ENCODE measurements around the gene GJA4. TPM values are rescaled to one million over a fixed set of nuclear protein-coding genes. Genes with fewer than 3 reads are reported as not detected.
"Not testable (repeated sequence)": the region's sequence is repeated elsewhere in the genome, so short reads cannot be mapped to it uniquely, and the experiment has no call there.

GJA4 gene
- total RNA-seq, 4 donors from 2014 or later = 1.9 to 5.2 (median 3.2) TPM; not detected in 1

- H3K9me3 ChIP-seq = no peaks in the 10 kb centered on the region
- H3K27me3 ChIP-seq = peaks cover 6% of the 10 kb centered on the region
- in situ Hi-C loops (cut with MboI; ENCODE audit: low pct_ligation_motif_present in 1 of 4, low pct_unique_long_range_greater_than_20kb in 1 of 4, low sequenced_read_pairs in 3 of 4) = no loop called here
- TF ChIP-seq EP300 (IDR thresholded peaks at IDR 0.05; ENCODE audit: low read depth) = no peak
- TF ChIP-seq POLR2AphosphoS5 (IDR thresholded peaks at IDR 0.05) = no peak
- TF ChIP-seq CTCF (IDR thresholded peaks at IDR 0.05) = no peak
- TF ChIP-seq POLR2A (IDR thresholded peaks at IDR 0.05) = no peak
- H3K27ac ChIP-seq = no peak overlapping the region
- no peaks in the 10 kb centered on the region for H3K36me3 ChIP-seq
- no peak for DNase-seq
- intact Hi-C loops (cut with DNase I; ENCODE audit: low total_unique reads) = no loop called here
- H3K4me3 ChIP-seq = no peak overlapping the region
- H3K4me1 ChIP-seq = no peaks in the 10 kb centered on the region
- WGBS, 2 donors (ENCODE audit: low coverage in 1 of 2) = 75 to 77% methylated on average over 5 to 6 of the region's 6 CpGs
These were observed 7.4 kb downstream of the GJA4 start for GRCh38 chr1:34800214-34800613.

GRCh38 chr1:34803770-34804169 lies 11.0 kb downstream of the GJA4 start:
- H3K36me3 ChIP-seq = no peaks in the 10 kb centered on the region
- no peaks in the 10 kb centered on the region for H3K9me3 ChIP-seq
- no peak overlapping the region for H3K4me3 ChIP-seq
- no peak for TF ChIP-seq POLR2AphosphoS5 (IDR thresholded peaks at IDR 0.05)
- TF ChIP-seq EP300 (IDR thresholded peaks at IDR 0.05; ENCODE audit: low read depth) = no peak
- TF ChIP-seq CTCF (IDR thresholded peaks at IDR 0.05) = no peak
- intact Hi-C loops (cut with DNase I; ENCODE audit: low total_unique reads) (no loop called here), in situ Hi-C loops (cut with MboI; ENCODE audit: low pct_ligation_motif_present in 1 of 4, low pct_unique_long_range_greater_than_20kb in 1 of 4, low sequenced_read_pairs in 3 of 4) (no loop called here)
- WGBS, 2 donors (ENCODE audit: low coverage in 1 of 2) = 88 to 92% methylated on average over 3 of the region's 3 CpGs
- no peak for DNase-seq
- no peaks in the 10 kb centered on the region for H3K27me3 ChIP-seq
- no peak overlapping the region for H3K27ac ChIP-seq
- no peaks in the 10 kb centered on the region for H3K4me1 ChIP-seq

- 77 to 85% methylated on average over 2 to 3 of the region's 3 CpGs for WGBS, 2 donors (ENCODE audit: low coverage in 1 of 2)
- no peak overlapping the region for H3K27ac ChIP-seq
- intact Hi-C loops (cut with DNase I; ENCODE audit: low total_unique reads) (no loop called here), in situ Hi-C loops (cut with MboI; ENCODE audit: low pct_ligation_motif_present in 1 of 4, low pct_unique_long_range_greater_than_20kb in 1 of 4, low sequenced_read_pairs in 3 of 4) (no loop called here)
- no peak for TF ChIP-seq EP300 (IDR thresholded peaks at IDR 0.05; ENCODE audit: low read depth)
- no peak for TF ChIP-seq CTCF (IDR thresholded peaks at IDR 0.05)
- TF ChIP-seq POLR2AphosphoS5 (IDR thresholded peaks at IDR 0.05) = no peak
- no peak for TF ChIP-seq POLR2A (IDR thresholded peaks at IDR 0.05)
- no peak overlapping the region for H3K4me3 ChIP-seq
- H3K27me3 ChIP-seq = no peaks in the 10 kb centered on the region
- H3K4me1 ChIP-seq = no peaks in the 10 kb centered on the region
- no peaks in the 10 kb centered on the region for H3K36me3 ChIP-seq
- no peaks in the 10 kb centered on the region for H3K9me3 ChIP-seq
- DNase-seq = no peak
These were observed 13.6 kb downstream of the GJA4 start for GRCh38 chr1:34806396-34806795.

- TF ChIP-seq CTCF (IDR thresholded peaks at IDR 0.05) (no peak), EP300 (IDR thresholded peaks at IDR 0.05; ENCODE audit: low read depth) (no peak)
- intact Hi-C loops (cut with DNase I; ENCODE audit: low total_unique reads) (no loop called here), in situ Hi-C loops (cut with MboI; ENCODE audit: low pct_ligation_motif_present in 1 of 4, low pct_unique_long_range_greater_than_20kb in 1 of 4, low sequenced_read_pairs in 3 of 4) (no loop called here)
- Histone ChIP-seq H3K4me3 (no peak overlapping the region), H3K9me3 (no peaks in the 10 kb centered on the region), H3K36me3 (no peaks in the 10 kb centered on the region), H3K27me3 (no peaks in the 10 kb centered on the region), H3K4me1 (no peaks in the 10 kb centered on the region), H3K27ac (no peak overlapping the region)
- DNase-seq = no peak
- WGBS, 2 donors (ENCODE audit: low coverage in 1 of 2) = 90 to 95% methylated on average over 6 to 9 of the region's 9 CpGs
These were observed 15.4 kb downstream of the GJA4 start for GRCh38 chr1:34808051-34808810.

GRCh38 chr1:34810781-34811180 lies 18.0 kb downstream of the GJA4 start:
- intact Hi-C loops (cut with DNase I; ENCODE audit: low total_unique reads); H3K27me3 ChIP-seq; in situ Hi-C loops (cut with MboI; ENCODE audit: low pct_ligation_motif_present in 1 of 4, low pct_unique_long_range_greater_than_20kb in 1 of 4, low sequenced_read_pairs in 3 of 4): not testable (repeated sequence)

More at GRCh38 chr1:34810781-34811180, 18.0 kb downstream of the GJA4 start:
- not testable (repeated sequence) for H3K4me3 ChIP-seq, H3K9me3 ChIP-seq, DNase-seq, H3K4me1 ChIP-seq, H3K36me3 ChIP-seq, H3K27ac ChIP-seq
- 89 to 92% methylated on average over 3 of the region's 3 CpGs for WGBS, 2 donors (ENCODE audit: low coverage in 1 of 2)
